ENCODE data around the gene WNT11.

WNT11 gene

DNA sequence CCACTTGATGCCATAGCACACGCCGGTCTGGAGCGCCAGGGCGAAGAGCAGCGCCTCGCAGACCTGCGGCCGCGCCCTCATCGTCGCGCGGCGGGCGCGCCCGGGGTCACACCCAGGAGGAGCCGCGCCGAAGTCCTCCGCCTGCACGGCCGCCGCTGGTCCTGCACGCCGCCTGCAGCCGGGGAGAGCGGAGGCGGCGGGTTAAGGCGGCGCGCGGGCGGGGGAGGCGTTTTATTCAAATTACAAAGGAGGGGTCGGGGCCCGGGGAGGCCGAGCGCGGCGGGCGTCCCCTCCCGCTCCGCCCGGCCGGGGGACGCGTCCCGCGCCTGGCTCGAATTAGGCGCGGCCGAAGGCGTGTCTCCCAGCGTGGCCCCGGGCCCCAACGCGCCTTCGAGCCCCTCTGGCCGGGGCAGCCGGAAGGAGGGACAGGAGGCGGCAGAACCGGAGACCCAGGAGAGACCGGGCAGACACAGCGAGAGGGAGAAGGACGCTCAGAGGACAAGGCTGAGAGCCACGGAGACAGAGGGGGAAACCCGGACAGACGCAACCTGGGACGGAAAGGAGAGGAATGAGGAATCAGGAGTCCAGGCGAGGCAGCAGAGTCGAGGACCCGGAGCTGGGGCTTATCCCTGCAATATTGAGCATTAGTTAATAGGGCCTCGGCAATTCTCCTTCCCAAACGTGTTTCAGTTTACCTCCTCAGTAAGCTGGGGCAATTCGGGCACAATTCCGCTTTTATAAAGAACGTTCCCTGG is at the start of gene WNT11:
WNT11 (minus strand) TSS at position 176 of the 755 bp plus-strand sequence; CDS start at position 81, 95 bp downstream.
- no peak for DNase-seq (ENCODE audit: low read depth)

GRCh38 chr11:76253416-76253815 is 47.1 kb upstream of the WNT11 start:
- DNase-seq (ENCODE audit: low read depth), result no peak

DNA sequence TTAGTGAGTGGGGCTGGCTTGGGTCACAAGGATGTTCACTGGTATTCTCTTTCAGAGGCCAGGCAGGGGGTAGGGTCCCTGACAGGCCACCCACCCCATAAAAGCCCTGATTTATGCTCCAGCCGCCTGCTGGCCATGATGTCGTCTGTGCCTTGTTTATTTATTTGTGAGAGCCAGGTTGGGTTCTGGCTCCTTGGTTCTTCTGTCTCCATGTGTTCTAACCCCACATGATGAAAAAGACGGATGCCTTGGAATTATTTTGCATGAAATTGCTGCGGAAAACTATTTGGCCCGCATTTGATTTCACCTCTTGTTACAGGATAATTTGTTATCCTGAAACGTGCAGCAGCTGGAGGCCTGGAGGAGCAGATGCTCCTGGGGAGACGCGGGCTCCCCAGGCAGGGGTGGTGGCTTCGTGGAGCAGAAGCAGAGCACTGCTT is 46.3 kb upstream of the WNT11 start:
- DNase-seq (ENCODE audit: low read depth), result no peak

GRCh38 chr11:76251576-76251975 is 45.3 kb upstream of the WNT11 start:
- no peak for DNase-seq (ENCODE audit: low read depth)

GRCh38 chr11:76251226-76251575 is 44.9 kb upstream of the WNT11 start:
- no peak for DNase-seq (ENCODE audit: low read depth)

DNA sequence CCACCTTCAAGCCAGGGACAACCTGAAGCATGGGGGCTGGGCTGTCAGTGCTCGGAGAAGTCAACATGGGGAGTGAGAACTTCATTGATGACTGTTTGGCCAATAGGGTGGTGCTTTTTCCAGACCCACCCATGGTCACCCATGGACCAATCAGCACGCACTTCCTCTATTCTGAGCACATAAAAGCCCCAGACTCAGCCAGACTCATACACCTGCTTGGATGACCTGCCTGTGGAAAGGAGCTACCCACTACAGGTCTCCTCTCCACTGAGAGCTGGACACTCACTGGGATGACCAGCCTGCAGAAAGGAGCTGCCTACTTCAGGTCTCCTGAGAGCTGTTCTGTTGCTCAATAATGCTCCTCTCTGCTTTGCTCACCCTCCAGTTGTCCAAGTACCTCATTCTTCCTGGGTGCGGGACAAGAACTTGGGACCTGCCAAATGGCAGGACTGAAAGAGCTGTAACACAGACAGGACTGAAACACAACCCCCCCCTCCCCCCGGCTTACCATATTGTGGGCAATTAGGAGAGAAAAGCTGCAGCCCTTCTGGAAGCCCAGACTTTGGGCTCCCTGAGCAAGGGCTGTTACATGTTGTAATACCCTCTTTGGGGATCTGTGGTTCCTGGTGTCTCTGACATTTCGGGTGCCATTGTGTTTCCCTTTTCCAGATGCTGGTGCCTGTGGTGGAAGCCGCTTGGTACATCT is 44.4 kb upstream of the WNT11 start:
- DNase-seq (ENCODE audit: low read depth), result no peak

GRCh38 chr11:76249195-76249741 is 43.0 kb upstream of the WNT11 start:
- DNase-seq (ENCODE audit: low read depth), result no peak

DNA sequence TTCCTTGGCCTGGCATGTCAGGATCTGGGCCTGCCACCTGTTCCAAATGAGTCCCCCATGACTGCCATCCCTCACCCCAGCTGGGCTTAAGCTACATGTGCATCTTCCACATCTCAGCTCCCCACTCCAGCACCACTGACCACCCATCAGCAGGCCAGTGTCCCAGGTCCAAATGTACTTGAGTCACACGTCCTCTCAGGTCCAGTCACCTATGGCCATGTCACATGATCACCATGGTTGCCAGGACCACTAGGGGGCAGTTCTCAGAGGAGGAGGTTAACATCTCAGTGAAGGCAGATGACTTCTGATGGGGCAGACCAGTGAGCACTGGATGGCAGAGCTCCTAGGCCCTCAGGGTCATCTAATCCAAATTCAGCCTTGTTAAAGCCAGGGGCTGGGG is 41.9 kb upstream of the WNT11 start:
- no peak for DNase-seq (ENCODE audit: low read depth)

GRCh38 chr11:76247091-76247490 is 40.8 kb upstream of the WNT11 start:
- DNase-seq (ENCODE audit: low read depth), result no peak

GRCh38 chr11:76246271-76246933 is 40.1 kb upstream of the WNT11 start:
- no peak for DNase-seq (ENCODE audit: low read depth)

DNA sequence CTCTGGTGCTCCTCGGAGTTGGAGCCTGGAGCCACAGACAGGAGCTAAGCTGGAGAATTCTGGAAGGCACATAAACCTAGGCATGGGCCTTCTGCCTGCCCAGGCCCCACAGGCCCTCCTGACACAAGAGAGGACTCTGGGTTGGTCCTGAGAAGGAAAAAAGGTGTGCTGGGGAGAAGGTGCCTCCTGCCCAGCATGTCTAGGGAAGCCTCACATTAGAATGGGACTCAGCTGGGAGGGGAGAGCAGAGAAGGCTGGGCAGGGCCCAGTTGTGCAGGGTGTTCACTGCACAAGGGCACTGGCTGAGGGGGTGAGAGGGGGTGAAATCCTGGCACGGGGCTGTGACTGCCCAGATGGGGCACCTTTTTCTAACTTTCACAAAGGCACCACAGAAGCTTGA is 39.4 kb upstream of the WNT11 start:
- DNase-seq (ENCODE audit: low read depth), result no peak

DNA sequence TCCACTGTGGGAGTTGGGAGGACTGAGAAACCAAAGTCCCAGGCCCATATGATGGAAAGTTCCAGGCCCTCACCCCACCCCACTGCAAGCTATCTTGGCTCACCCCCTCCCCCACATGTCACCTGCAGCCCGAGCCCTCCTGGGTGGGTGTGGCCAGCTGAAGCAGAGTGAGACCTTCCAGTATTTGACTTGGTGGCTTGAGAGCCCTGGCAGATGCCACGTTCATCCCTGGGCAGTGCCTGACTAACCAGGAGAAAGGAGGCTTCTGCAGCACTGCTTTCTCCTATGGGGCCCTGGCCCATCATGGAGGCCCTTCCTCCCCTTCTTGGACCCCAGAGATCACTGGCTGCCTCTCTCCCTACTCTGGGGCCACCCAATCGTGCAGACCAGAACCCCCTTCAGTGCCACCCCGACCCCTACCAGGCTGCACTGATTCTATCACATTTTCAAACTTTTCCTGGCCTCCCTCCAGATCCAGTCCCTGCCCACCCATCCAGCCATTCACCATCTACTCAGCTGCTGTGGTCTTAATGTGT is 38.1 kb upstream of the WNT11 start:
- DNase-seq (ENCODE audit: low read depth), result no peak

- no peak for DNase-seq (ENCODE audit: low read depth)
Observed at GRCh38 chr11:76243957-76244285, 37.6 kb upstream of the WNT11 start.

DNA sequence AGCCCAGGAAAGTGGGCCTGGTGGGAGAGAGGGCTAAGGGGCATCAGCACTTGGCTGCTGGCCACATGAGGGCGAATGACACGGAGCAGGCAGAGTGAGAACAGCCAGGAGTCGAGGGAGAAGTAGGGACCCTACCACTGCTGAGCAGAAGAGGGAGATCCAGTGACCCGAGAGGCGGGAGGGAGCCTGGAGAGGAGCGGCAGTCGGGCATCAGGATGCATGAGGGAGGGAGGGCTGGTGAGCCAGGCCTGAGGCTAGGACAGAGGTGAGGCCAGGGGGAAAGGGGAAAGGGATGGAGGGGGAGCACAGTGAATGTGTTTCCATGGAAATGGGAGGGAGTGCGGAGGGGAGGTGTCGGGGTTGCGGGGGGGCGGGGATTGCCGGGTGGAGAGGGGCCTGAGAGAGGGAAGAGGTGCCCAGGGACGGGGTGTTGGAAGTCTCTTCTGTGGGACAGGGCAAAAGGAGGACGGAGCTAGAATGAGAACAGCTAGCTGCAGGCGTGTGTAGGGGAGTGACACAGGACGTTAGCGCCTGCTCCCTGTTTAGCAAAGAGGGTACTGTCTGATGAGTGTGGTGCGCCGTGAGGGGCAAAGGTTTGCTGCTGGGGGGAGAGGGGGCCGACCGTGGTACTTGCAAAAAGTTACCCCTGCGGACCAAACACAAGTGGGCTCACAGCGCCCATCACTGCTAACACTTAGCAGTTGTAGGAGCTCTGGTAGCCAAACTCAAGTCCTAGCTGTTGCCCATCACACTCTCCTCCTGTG is 37.1 kb upstream of the WNT11 start:
- no peak for DNase-seq (ENCODE audit: low read depth)

- no peak for DNase-seq (ENCODE audit: low read depth)
Observed at GRCh38 chr11:76242004-76242779, 35.9 kb upstream of the WNT11 start.

- DNase-seq (ENCODE audit: low read depth), result no peak
Observed at GRCh38 chr11:76241243-76242000, 35.1 kb upstream of the WNT11 start.

DNA sequence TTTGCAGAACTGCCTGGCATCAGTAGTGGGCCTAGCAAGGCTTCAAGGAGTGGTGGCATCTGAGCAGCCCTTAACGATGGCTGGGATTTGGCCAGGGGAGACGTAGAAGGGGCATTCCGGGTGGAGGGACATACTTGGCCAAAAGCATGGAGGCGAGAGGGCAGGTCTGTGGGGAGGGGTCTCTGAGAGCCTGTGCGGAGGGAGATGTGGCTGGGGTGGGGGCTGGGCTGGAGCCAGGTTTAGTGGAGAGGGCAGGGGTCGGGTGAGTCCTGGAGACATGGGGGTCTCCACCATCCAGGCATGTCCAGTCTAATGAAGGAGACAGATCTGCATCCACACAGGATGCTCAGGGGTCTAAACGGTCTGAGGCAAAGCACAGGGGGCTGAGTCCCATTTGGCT is 34.4 kb upstream of the WNT11 start:
- DNase-seq (ENCODE audit: low read depth), result no peak

DNA sequence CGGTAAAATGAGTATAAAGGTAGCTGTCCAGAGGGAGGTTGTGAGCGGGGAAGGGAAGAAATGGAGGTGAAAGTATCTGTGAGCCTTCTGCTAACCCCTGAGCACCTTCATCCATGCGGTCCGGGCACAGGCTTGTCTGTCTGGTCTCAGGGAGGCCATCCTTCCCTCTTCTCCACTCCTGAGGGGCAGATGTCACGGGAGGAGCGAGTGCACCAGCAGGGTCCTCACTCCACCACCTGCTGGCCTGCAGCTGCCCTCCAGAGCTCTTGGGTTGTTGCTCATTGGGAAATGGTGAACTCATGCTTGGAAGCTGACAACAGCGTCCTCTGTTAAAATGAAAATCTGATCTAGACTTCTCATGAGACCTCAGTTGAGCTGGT is 33.8 kb upstream of the WNT11 start:
- DNase-seq (ENCODE audit: low read depth), result no peak

DNA sequence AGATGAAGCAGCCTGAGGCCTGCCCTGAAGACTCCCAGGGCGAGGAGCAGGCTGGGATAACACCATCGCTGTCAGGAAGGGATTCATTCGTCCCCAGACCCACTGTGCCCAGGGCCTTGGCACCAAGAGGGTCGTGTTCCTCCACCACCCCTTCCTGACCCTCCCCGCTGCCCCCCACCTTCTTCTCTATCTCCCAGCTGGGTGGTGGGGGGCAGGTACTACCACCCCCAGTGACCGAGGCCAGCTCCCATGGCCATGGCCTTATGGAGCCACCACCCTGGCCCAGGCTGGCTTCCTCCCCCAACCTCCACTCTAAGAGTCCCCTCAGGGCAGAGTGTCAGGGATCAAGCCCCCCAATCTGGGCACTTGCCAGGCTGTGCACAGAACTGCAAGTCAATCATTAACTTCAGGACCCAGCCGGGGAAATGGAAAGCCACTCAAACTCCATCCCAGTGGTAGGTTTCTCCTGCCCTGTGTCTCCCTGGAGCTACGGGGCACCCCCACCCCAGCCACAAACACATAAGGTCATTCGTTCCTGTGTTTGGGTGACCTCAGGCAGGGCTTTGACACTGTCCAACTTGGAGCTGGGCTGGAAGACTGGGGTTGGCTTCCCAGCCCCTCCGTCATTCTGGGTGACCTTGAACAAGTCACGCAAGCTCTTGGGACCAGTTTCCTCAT is 33.3 kb upstream of the WNT11 start:
- DNase-seq (ENCODE audit: low read depth), result no peak

DNA sequence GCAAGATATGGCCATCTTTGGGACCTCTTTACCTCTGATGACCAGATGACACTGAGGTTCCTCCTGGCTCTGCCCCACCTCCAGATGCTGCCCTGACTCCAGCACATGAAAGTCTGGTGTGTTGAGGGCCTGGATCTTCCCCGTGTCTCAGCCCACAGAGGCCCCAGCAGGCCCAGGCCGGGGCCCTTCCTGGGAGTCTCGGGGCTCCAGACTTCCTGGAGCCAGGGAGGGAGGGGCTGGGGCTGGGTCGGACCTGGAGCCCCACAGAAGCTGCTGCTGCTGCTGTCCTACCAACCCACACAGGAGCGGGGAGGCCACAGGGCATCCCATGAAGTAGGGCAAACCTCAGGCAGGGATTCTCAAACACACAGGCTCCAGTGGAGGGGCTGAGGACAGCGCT is 32.2 kb upstream of the WNT11 start:
- DNase-seq (ENCODE audit: low read depth), result no peak

Data from activated T-helper 1 cell treated with Interleukin-2 at 50 U/mL for 16 hours (primary cell).